ENCODE data around the gene ARMC6.

GRCh38 chr19:19061506-19061905 lies 28.1 kb downstream of the ARMC6 start:
- TF ChIP-seq CTCF (IDR thresholded peaks at IDR 0.05; ENCODE audit: low read length) (no peak), EZH2 (optimal IDR thresholded peaks at IDR 0.05; ENCODE audit: low read depth, low read length) (no peak), EZH2phosphoT487 (IDR thresholded peaks at IDR 0.05; ENCODE audit: low read length) (no peak)

Measured in MM.1S (cell line).